ENCODE data around the gene HSD17B11.
"Not testable (repeated sequence)": the region's sequence is repeated elsewhere in the genome, so short reads cannot be mapped to it uniquely, and the experiment has no call there.

The HSD17B11 gene

GRCh38 chr4:87353592-87353991, 37.4 kb downstream of the HSD17B11 start:
- H3K4me3 ChIP-seq (ENCODE audit: low read depth, low read length): no peak overlapping the region
- H3K36me3 ChIP-seq (ENCODE audit: control insufficient read depth in 2 of 2, insufficient read depth in 1 of 2, low read length in 2 of 2): peaks cover 0 to 31% of the 10 kb centered on the region in 2 experiments; a peak in 1 of 3 replicates
- no peaks in the 10 kb centered on the region for H3K9me3 ChIP-seq (ENCODE audit: control insufficient read depth, insufficient read depth, low read depth, low read length)
- no peaks in the 10 kb centered on the region for H3K4me1 ChIP-seq (ENCODE audit: control insufficient read depth, insufficient read depth, low read length)
- ChIA-PET POLR2A (interaction anchor here (1.4 kb wide), 1 partner anchor 69 kb away, joined by 3 read pairs; the partner anchor contains the start of gene NUDT9), CTCF (interaction anchor here (0.6 to 2.7 kb wide), 14 partner anchors 20 to 617 kb away, joined by 3 to 18 read pairs (median 3); no protein-coding TSS in a partner anchor)
- H3K27ac ChIP-seq (ENCODE audit: extremely low read depth, low read depth, low read length): no peak overlapping the region
- TF ChIP-seq ZSCAN23 (tag by site-specific recombination; IDR thresholded peaks at IDR 0.05): no peak
- no peak for TF ChIP-seq ZNF148 (tag by site-specific recombination; IDR thresholded peaks at IDR 0.05; ENCODE audit: borderline replicate concordance)
- TF ChIP-seq ZEB2 (tag by site-specific recombination; IDR thresholded peaks at IDR 0.05): no peak
- 0 out of 2 replicates have a peak, but pooled peaks have one; percentile 20 for TF ChIP-seq ZNF335 (tag by site-specific recombination; conservative IDR thresholded peaks at IDR 0.05)
- 0 out of 2 replicates have a peak, but pooled peaks have one; percentile 26 for TF ChIP-seq ZNF660 (tag by site-specific recombination; IDR thresholded peaks at IDR 0.05)
- no peak for TF ChIP-seq ZNF549 (tag by site-specific recombination; IDR thresholded peaks at IDR 0.05)
- TF ChIP-seq ZNF654 (tag by site-specific recombination; IDR thresholded peaks at IDR 0.05; ENCODE audit: low read depth): peak; percentile 90
- peak; percentile 49; the same call in 1 of the 2 replicates for TF ChIP-seq PRDM1 (tag by site-specific recombination; IDR thresholded peaks at IDR 0.05)
- no peak for TF ChIP-seq ZBTB7A (tag by site-specific recombination; IDR thresholded peaks at IDR 0.05; ENCODE audit: low read depth)
- 0 out of 2 replicates have a peak, but pooled peaks have one; percentile 8 for TF ChIP-seq CTCF (tag by site-specific recombination; IDR thresholded peaks at IDR 0.05)

DNA sequence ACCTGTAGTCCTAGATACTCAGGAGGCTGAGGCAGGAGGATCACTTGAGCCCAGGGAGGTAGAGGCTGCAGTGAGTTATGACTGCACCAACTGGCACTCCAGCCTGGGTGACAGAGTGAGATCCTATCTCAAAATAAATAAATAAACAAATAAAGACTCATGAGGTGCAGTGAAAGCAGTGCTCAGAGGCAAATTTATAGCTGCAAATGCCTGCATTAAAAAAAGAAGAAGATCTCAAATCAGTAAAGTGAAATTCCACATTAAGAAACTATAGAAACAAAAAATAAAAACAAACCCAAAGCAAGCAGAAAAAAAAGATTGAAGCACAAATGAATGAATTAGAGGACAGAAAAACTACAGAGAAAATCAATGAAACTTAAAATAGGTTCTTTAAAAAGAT, 45.8 kb downstream of the HSD17B11 start:
- H3K4me1 ChIP-seq (ENCODE audit: control insufficient read depth, insufficient read depth, low read length): no peaks in the 10 kb centered on the region
- peaks cover 0 to 27% of the 10 kb centered on the region in 2 experiments; a peak in 2 of 3 replicates for H3K36me3 ChIP-seq (ENCODE audit: control insufficient read depth in 2 of 2, insufficient read depth in 1 of 2, low read length in 2 of 2)
- H3K27ac ChIP-seq (ENCODE audit: extremely low read depth, low read depth, low read length): no peak overlapping the region
- POLR2A ChIA-PET: no interaction called here
- CTCF ChIA-PET: no interaction called here
- H3K9me3 ChIP-seq (ENCODE audit: control insufficient read depth, insufficient read depth, low read depth, low read length): no peaks in the 10 kb centered on the region
- peak; percentile 65 for TF ChIP-seq SETDB1 (IDR thresholded peaks at IDR 0.05; ENCODE audit: insufficient read length, low read length)
- TF ChIP-seq OVOL3 (tag by site-specific recombination; IDR thresholded peaks at IDR 0.05): no peak
- H3K4me3 ChIP-seq (ENCODE audit: low read depth, low read length): no peak overlapping the region

DNA sequence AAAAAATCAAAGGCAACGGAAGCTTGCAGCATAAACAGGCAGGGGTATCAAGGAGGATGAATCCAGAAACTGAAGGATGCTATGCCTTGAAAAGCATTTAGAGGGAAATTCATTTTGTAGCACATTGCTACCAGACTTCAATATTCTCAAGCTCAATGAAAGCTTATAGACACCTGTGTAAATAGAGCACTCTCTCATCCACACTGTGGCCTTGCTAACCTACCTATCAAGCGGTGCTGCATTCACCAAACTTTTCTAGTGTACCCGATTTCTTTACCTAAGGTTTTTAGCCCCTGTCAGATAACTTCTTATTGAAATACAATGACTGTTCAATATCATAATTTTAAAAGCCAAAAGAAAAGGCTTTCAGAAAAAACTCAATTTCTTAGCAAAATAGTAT, 48.1 kb downstream of the HSD17B11 start:
- no peaks in the 10 kb centered on the region for H3K9me3 ChIP-seq (ENCODE audit: control insufficient read depth, insufficient read depth, low read depth, low read length)
- CTCF ChIA-PET: no interaction called here
- H3K27ac ChIP-seq (ENCODE audit: extremely low read depth, low read depth, low read length): no peak overlapping the region
- peaks cover 0 to 45% of the 10 kb centered on the region in 2 experiments; a peak in 2 of 3 replicates for H3K36me3 ChIP-seq (ENCODE audit: control insufficient read depth in 2 of 2, insufficient read depth in 1 of 2, low read length in 2 of 2)
- TF ChIP-seq ZNF341 (tag by site-specific recombination; IDR thresholded peaks at IDR 0.05; ENCODE audit: low read depth) (no peak), EGR2 (tag by site-specific recombination; IDR thresholded peaks at IDR 0.05; ENCODE audit: low read depth) (no peak), HOXD13 (CRISPR knock-in tag; IDR thresholded peaks at IDR 0.05; ENCODE audit: borderline replicate concordance) (no peak)
- TF ChIP-seq, protein P1, sequence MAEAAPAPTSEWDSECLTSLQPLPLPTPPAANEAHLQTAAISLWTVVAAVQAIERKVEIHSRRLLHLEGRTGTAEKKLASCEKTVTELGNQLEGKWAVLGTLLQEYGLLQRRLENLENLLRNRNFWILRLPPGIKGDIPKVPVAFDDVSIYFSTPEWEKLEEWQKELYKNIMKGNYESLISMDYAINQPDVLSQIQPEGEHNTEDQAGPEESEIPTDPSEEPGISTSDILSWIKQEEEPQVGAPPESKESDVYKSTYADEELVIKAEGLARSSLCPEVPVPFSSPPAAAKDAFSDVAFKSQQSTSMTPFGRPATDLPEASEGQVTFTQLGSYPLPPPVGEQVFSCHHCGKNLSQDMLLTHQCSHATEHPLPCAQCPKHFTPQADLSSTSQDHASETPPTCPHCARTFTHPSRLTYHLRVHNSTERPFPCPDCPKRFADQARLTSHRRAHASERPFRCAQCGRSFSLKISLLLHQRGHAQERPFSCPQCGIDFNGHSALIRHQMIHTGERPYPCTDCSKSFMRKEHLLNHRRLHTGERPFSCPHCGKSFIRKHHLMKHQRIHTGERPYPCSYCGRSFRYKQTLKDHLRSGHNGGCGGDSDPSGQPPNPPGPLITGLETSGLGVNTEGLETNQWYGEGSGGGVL (tag by site-specific recombination; IDR thresholded peaks at IDR 0.05): no peak
- H3K4me3 ChIP-seq (ENCODE audit: low read depth, low read length): no peak overlapping the region
- no peaks in the 10 kb centered on the region for H3K4me1 ChIP-seq (ENCODE audit: control insufficient read depth, insufficient read depth, low read length)
- POLR2A ChIA-PET: no interaction called here

GRCh38 chr4:87341954-87342635, 48.9 kb downstream of the HSD17B11 start:
- H3K27ac ChIP-seq (ENCODE audit: extremely low read depth, low read depth, low read length); H3K4me3 ChIP-seq (ENCODE audit: low read depth, low read length); H3K4me1 ChIP-seq (ENCODE audit: control insufficient read depth, insufficient read depth, low read length); POLR2A ChIA-PET; CTCF ChIA-PET; H3K9me3 ChIP-seq (ENCODE audit: control insufficient read depth, insufficient read depth, low read depth, low read length): not testable (repeated sequence)
- H3K36me3 ChIP-seq (ENCODE audit: control insufficient read depth in 2 of 2, insufficient read depth in 1 of 2, low read length in 2 of 2): peaks cover 0 to 53% of the 10 kb centered on the region in 2 experiments; a peak in 2 of 3 replicates

All from HEK293 (cell line).